Epithelial cell of proximal tubule (primary cell): ENCODE measurements around the gene ZSCAN30. TPM values are rescaled to one million over a fixed set of nuclear protein-coding genes. Genes with fewer than 3 reads are reported as not detected.
A peak's percentile ranks its signal among the peaks of the same experiment; 100 is the strongest.

ENCODE experiments used
- DNase-seq: peaks from one replicate; pipeline ENCODE4 v3.0.0-alpha.2; 2011; ENCODE audit warnings: low read depth
- H3K4me3 ChIP-seq: 2 replicates; pipeline ENCODE4 v1.5.1; 2011; ENCODE audit warnings: low read depth, mild to moderate bottlenecking, low read length
- total RNA-seq: library from RNA; depleted of rRNA; stranded (reverse); fragments of >200 nt; gene quantifications from 2 replicates; pipeline ENCODE4 v1.2.3, GENCODE V29; 2015
- TF ChIP-seq, protein P1 (sequence below): conservative IDR thresholded peaks from 2 replicates; pipeline ENCODE4 v1.5.1; 2012; ENCODE audit warnings: low read depth, mild to moderate bottlenecking, low read length

Gene ZSCAN30
- 5.1 TPM in 2 replicates for total RNA-seq

DNA sequence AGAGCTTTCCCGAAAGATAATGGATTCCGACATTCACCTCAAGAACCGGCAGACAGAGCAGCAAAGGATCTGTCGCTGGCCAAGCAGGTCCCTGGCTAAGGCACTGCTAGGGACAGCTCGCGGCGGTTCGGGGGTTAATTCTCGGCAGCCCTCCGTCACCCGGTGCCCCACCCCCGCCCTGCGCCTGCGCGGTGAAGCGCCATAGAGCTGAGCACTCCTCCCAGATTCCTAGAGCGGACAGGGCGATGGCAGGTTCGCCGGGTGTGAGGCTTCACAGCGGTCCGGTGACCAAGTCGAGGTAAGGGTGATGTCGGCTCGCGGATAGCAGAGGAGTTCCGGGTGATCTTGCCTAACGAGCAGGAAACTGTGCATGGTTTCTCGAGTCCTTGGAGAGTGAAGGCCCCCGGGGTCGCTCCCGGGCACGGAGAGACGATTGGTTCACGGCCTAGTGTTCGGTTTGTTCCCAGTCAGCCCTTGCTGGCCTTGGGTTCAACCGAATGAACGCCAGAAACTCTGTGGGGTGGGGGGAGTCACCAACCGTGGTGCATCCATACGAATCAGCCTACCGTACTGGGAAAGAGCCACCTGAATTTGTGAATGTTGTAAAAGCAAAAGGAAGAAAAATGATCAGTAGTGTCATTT lies at the start of gene ZSCAN30:
Gene ZSCAN30 (minus strand): TSS at position 136 of the 642 bp plus-strand sequence. CDS start 25,877 bp downstream, outside the sequence.
- TF ChIP-seq, protein P1, sequence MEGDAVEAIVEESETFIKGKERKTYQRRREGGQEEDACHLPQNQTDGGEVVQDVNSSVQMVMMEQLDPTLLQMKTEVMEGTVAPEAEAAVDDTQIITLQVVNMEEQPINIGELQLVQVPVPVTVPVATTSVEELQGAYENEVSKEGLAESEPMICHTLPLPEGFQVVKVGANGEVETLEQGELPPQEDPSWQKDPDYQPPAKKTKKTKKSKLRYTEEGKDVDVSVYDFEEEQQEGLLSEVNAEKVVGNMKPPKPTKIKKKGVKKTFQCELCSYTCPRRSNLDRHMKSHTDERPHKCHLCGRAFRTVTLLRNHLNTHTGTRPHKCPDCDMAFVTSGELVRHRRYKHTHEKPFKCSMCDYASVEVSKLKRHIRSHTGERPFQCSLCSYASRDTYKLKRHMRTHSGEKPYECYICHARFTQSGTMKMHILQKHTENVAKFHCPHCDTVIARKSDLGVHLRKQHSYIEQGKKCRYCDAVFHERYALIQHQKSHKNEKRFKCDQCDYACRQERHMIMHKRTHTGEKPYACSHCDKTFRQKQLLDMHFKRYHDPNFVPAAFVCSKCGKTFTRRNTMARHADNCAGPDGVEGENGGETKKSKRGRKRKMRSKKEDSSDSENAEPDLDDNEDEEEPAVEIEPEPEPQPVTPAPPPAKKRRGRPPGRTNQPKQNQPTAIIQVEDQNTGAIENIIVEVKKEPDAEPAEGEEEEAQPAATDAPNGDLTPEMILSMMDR, result no peak
- peak; percentile 60 for DNase-seq
- peak within 1 kb of the TSS; percentile 99 for H3K4me3 ChIP-seq

- DNase-seq, result no peak
- TF ChIP-seq, protein P1, result no peak
- no peak overlapping the region for H3K4me3 ChIP-seq
Measured at GRCh38 chr18:35337286-35337685, 47.3 kb upstream of the ZSCAN30 start.

DNA sequence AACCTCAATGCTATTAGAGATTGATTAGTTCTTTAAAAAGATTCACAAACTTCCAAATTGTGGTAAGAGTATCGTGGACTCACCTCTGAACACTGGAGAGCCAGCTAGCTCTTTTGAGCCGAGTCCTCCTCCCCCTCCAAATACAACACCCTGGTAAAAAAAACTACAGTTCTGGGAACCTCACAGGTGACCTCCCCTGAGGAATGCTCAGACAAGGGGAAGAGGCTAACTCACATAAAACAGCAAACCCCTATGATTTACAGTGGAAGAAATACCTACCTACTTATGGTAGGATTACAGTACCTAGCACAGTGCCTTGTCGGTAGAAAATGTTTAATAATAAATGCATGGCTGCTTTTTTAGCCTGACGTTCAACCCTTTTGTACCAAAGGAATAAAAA lies 45.8 kb upstream of the ZSCAN30 start:
- DNase-seq, result no peak
- TF ChIP-seq, protein P1, result no peak
- H3K4me3 ChIP-seq, result no peak overlapping the region

- H3K4me3 ChIP-seq, result no peak overlapping the region
- no peak for DNase-seq
- TF ChIP-seq, protein P1, result no peak
Measured at GRCh38 chr18:35334821-35335220, 44.8 kb upstream of the ZSCAN30 start.

DNA sequence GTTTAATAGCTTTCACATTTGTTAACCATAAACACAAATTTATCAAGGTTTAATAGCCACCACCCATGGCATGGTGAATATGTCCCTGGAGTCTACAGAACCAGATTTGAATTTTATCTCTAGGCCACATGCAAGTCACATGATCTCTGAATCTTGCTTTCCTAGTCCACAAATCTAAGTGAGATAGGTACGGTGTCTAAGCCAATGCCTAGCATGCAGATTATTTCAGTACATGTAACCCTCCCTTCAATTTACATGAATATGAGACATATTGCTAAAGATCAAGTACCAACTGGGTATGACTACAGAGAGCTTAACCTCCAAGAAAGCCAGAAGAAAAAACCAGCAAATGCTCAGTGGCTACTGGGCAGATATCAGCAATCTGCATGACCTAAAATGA lies 44.2 kb upstream of the ZSCAN30 start:
- H3K4me3 ChIP-seq, result no peak overlapping the region
- TF ChIP-seq, protein P1, result no peak
- DNase-seq, result no peak

DNA sequence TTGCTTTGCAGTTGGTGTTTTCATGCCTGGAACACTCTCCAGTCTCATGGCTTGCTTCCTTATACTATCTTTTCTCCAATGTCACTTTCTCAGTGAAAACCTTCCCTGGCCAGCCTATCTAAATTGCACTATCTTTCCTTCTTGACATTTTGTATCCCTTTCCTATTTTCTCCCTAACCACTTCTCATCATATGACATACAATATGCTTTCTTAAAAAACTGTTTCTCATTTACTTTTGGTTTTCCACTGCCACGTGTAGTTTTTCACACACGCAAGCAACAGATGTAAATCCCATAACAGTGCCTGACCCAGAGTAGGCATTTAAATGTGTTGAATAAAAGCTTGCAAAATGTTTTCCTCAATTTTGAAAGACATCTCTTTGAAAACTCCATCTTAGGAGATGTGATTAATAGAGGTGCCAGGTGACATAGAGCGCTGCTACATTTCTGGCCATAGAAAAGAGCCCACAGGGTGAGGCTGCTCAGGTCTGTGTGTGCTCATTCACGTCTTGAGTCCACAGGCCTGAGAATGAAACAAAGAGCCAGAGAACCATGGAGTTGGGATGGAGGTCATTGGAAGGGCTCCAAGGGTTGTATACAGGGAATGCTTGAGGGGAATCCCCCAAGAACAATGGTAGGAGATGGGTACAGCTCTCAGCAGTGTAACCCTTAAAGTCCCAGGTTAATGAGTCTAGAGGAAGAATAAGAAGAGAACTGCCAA lies 41.5 kb upstream of the ZSCAN30 start:
- no peak for DNase-seq
- TF ChIP-seq, protein P1, result no peak
- H3K4me3 ChIP-seq, result no peak overlapping the region
